HepG2 (cell line): ENCODE results near the gene AGTPBP1. TPM values are rescaled to one million over a fixed set of nuclear protein-coding genes. Genes with fewer than 3 reads are reported as not detected.

ENCODE experiments used
- ATAC-seq: fragments of 200-7000 bp; cut with Tn5 transposase; 3 replicates; pipeline ENCODE4 v1.9.1; 2020; ENCODE audit warnings: mild to moderate bottlenecking, moderate library complexity
- BruUV-seq: library from RNA; stranded (reverse); fragments of 400-500 nt; replicated peaks from 2 replicates; lab custom pipeline; 2021; lab: Mats Ljungman, UMichigan
- CTCF ChIA-PET: fragments of 300-600 bp; formaldehyde crosslinking; extraction: SDS; loops from one replicate; lab custom pipeline; 2021; ENCODE audit warnings: low total read pairs, inconsistent platforms, low intra/inter-chr PET ratio; lab: Yijun Ruan, JAX
- POLR2A ChIA-PET: fragments of 350-600 bp; sonication (Branson Sonifier 250); formaldehyde crosslinking; loops from one replicate; lab custom pipeline; 2020; ENCODE audit warnings: antibody characterized with exemption, inconsistent platforms; lab: Yijun Ruan, JAX
- DNase-seq: peaks from one replicate; pipeline ENCODE4 v3.0.0-alpha.2; 2015; ENCODE audit warnings: low spot score
- FAIRE-seq: peaks from 3 replicates; lab custom pipeline; 2011; peaks lifted over from hg19 to GRCh38; lab: Jason Lieb, UNC
- H2AFZ ChIP-seq: one replicate; pipeline ENCODE4 v1.6.1; 2011; ENCODE audit warnings: low read length, inconsistent platforms
- H3K27ac ChIP-seq: fragments of 300-600 bp; 3 replicates; pipeline ENCODE4 v1.8.0; 2011; ENCODE audit warnings: mixed run types, mild to moderate bottlenecking, mixed read lengths, low read length, inconsistent platforms; ENCODE audit not compliant: insufficient read depth; ENCODE audit errors: extremely low read length
- H3K27me3 ChIP-seq, 2 experiments: fragments of 200-600 bp in 1 of 2; 2 replicates in 1 of 2; 3 replicates in 1 of 2; pipeline versions ENCODE4 v1.6.0 to v1.8.0; 2011; ENCODE audit warnings: low read length in 2 of 2, mild to moderate bottlenecking in 2 of 2, moderate library complexity in 2 of 2, inconsistent platforms in 1 of 2; ENCODE audit not compliant: insufficient read depth in 2 of 2, control insufficient read depth in 1 of 2
- H3K36me3 ChIP-seq, 2 experiments: fragments of 200-600 bp in 1 of 2; replicated peaks in 1 of 2; 2 replicates in 1 of 2; 3 replicates in 1 of 2; pipeline versions ENCODE4 v1.5.1 to v1.8.0; 2011; ENCODE audit warnings: low read length in 2 of 2, inconsistent platforms in 1 of 2; ENCODE audit not compliant: insufficient read depth in 2 of 2, control insufficient read depth in 1 of 2
- H3K4me1 ChIP-seq: 2 replicates; pipeline ENCODE4 v1.5.1; 2012; ENCODE audit warnings: low read length, inconsistent platforms; ENCODE audit not compliant: insufficient read depth
- H3K4me2 ChIP-seq: 2 replicates; pipeline ENCODE4 v1.6.0; 2011; ENCODE audit warnings: low read depth, low read length, inconsistent platforms
- H3K4me3 ChIP-seq, 3 experiments: fragments of 200-600 bp in 1 of 3; sonication (generic), shearing (Covaris generic) in 1 of 3; replicated peaks in 1 of 3; 2 replicates each; pipeline ENCODE4 v1.5.1; 2011 to 2016; ENCODE audit warnings: low read length in 3 of 3, inconsistent platforms in 2 of 3, low read depth in 2 of 3, mild to moderate bottlenecking in 2 of 3, control low read depth in 1 of 3, mixed read lengths in 1 of 3; ENCODE audit not compliant: insufficient read depth in 1 of 3
- H3K79me2 ChIP-seq: one replicate; pipeline ENCODE4 v1.6.1; 2011; ENCODE audit warnings: low read length, inconsistent platforms; ENCODE audit not compliant: insufficient read depth
- H3K9ac ChIP-seq: 2 replicates; pipeline ENCODE4 v1.6.0; 2011; ENCODE audit warnings: mild to moderate bottlenecking, low read depth, low read length, inconsistent platforms; ENCODE audit not compliant: insufficient read depth
- H3K9me3 ChIP-seq: 2 replicates; pipeline ENCODE4 v1.5.1; 2012; ENCODE audit warnings: mild to moderate bottlenecking, low read length
- H4K20me1 ChIP-seq: 2 replicates; pipeline ENCODE4 v1.6.0; 2011; ENCODE audit warnings: inconsistent platforms, mild to moderate bottlenecking, low read length, moderate library complexity; ENCODE audit not compliant: insufficient read depth
- DPF2 ChIP-seq: sonication (generic); formaldehyde crosslinking; IDR thresholded peaks from 2 replicates; pipeline ENCODE4 v1.4.0; 2020; ENCODE audit warnings: mild to moderate bottlenecking, low read depth, missing genetic modification reagents, borderline replicate concordance
- HDAC2 ChIP-seq: sonication (generic); formaldehyde crosslinking; IDR thresholded peaks from 2 replicates; pipeline ENCODE4 v1.4.0; 2020; ENCODE audit warnings: missing genetic modification reagents
- HHEX ChIP-seq: IDR thresholded peaks from 2 replicates; pipeline ENCODE4 v1.6.1; 2016; ENCODE audit warnings: control low read depth
- ONECUT2 ChIP-seq: sonication (generic); formaldehyde crosslinking; IDR thresholded peaks from 2 replicates; pipeline ENCODE4 v1.4.0; 2020; ENCODE audit warnings: missing genetic modification reagents
- ZNF24 ChIP-seq: fragments of 450-650 bp; IDR thresholded peaks from 2 replicates; pipeline ENCODE4 v1.6.1; 2017; ENCODE audit warnings: antibody characterized with exemption, mild to moderate bottlenecking
- ZNF660 ChIP-seq: sonication (generic); formaldehyde crosslinking; IDR thresholded peaks from 2 replicates; pipeline ENCODE4 v1.5.1; 2020; ENCODE audit warnings: mild to moderate bottlenecking, low read depth, missing genetic modification reagents, borderline replicate concordance
- WGBS: methylation state at CpG from one replicate; pipeline ENCODE4 v1.1.6; 2017; ENCODE audit warnings: low lambda C conversion rate; 5-methylcytosine and 5-hydroxymethylcytosine counted together
- in situ Hi-C: cut with HindIII; loops from 2 replicates; pipeline ENCODE4 v1.10.0; 2017; ENCODE audit warnings: low pct_unique_long_range_greater_than_20kb; ENCODE audit not compliant: extremely low pct_ligation_motif_present
- intact Hi-C: fragments of 100-400 bp; cut with micrococcal nuclease; formaldehyde crosslinking; loops from one replicate; pipeline ENCODE4 v1.10.0; 2022; ENCODE audit not compliant: unreplicated experiment
- polyA plus RNA-seq, 8 experiments: library from polyadenylated mRNA; depleted of rRNA in 3 of 8; stranded (reverse) in 7 of 8; unstranded in 1 of 8; fragments of >200 nt; fragmentation: Illumina TruSeq in 4 of 8; extraction: Trizol in 4 of 8; gene quantifications; 2 replicates each; pipeline versions ENCODE4 v1.2.1 to v1.2.3, GENCODE V29; 2011 to 2016; ENCODE audit warnings: low read depth in 4 of 8, missing spikeins in 1 of 8, mixed read lengths in 1 of 8; ENCODE audit not compliant: insufficient read depth in 1 of 8
- total RNA-seq, 5 experiments: library from RNA; depleted of rRNA; stranded (reverse); fragments of >200 nt; fragmentation: Illumina TruSeq; extraction: Trizol; gene quantifications; 2 replicates each; pipeline ENCODE4 v1.2.3, GENCODE V29; 2016; ENCODE audit warnings: low read depth in 1 of 5
- TF ChIP-seq, protein P1 (sequence below): sonication (generic); formaldehyde crosslinking; IDR thresholded peaks from 2 replicates; pipeline ENCODE4 v1.5.0; 2020; ENCODE audit warnings: missing genetic modification reagents
- TF ChIP-seq, protein P2 (sequence below): sonication (generic); formaldehyde crosslinking; IDR thresholded peaks from 2 replicates; pipeline ENCODE4 v1.4.0; 2020; ENCODE audit warnings: missing genetic modification reagents

The AGTPBP1 gene
- total and polyA plus RNA-seq, 2 of the 13 experiments (the other 11 are each of a cell fraction or from before 2014, with no cell fraction given), result 9.7 to 22.3 TPM

DNA sequence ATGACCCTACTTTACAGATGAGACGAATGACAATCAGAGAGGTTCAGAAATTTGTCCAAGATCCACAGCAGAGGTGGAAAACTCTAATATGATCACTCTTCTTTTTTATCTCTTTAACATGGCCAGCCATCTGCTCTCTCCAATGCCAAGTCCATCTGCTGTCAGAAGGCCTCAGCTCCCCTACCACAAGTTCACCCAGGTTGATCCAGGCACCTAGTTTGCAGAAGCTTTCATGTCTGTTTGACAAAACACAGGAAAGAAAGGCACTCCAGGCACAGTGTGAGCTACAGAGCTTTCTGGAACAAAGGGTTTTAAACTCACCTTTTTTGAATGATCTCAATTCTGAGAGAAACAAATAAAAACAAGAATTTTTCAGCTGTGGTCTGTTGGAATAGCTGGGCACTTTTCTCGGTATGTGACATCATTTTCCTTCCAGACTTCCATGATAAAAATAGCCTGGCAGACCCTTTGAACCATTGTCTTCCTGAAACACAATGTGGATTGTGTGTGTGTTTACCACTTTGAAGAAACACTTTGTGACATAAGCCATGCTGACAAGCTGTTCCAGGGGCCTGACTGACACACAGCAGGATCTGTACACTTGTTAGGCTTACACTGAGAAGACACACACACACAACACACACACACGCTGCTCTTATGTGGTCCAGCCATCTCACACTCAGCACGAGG, 214.3 kb downstream of the AGTPBP1 start:
- in situ Hi-C loops (no loop called here), intact Hi-C loops (no loop called here)
- Histone ChIP-seq H3K4me2 (no peak overlapping the region), H3K9ac (no peak overlapping the region)
- no peak for FAIRE-seq
- TF ChIP-seq HHEX (CRISPR knock-in tag), result no peak
- TF ChIP-seq HDAC2 (CRISPR knock-in tag), result no peak
- TF ChIP-seq ZNF660 (CRISPR knock-in tag), result no peak
- TF ChIP-seq, protein P1, sequence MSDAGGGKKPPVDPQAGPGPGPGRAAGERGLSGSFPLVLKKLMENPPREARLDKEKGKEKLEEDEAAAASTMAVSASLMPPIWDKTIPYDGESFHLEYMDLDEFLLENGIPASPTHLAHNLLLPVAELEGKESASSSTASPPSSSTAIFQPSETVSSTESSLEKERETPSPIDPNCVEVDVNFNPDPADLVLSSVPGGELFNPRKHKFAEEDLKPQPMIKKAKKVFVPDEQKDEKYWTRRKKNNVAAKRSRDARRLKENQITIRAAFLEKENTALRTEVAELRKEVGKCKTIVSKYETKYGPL (CRISPR knock-in tag), result no peak
- no peak for TF ChIP-seq ZNF24
- TF ChIP-seq, protein P2, sequence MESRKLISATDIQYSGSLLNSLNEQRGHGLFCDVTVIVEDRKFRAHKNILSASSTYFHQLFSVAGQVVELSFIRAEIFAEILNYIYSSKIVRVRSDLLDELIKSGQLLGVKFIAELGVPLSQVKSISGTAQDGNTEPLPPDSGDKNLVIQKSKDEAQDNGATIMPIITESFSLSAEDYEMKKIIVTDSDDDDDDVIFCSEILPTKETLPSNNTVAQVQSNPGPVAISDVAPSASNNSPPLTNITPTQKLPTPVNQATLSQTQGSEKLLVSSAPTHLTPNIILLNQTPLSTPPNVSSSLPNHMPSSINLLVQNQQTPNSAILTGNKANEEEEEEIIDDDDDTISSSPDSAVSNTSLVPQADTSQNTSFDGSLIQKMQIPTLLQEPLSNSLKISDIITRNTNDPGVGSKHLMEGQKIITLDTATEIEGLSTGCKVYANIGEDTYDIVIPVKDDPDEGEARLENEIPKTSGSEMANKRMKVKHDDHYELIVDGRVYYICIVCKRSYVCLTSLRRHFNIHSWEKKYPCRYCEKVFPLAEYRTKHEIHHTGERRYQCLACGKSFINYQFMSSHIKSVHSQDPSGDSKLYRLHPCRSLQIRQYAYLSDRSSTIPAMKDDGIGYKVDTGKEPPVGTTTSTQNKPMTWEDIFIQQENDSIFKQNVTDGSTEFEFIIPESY (CRISPR knock-in tag), result no peak
- no peak for TF ChIP-seq DPF2 (CRISPR knock-in tag)
- TF ChIP-seq ONECUT2, result no peak
- TF ChIP-seq, all 625 proteins: peak for 0
- H3K27me3 ChIP-seq, result peaks cover 0 to 14% of the 10 kb centered on the region in 2 experiments; a peak in 4 of 5 replicates
- no peaks in the 10 kb centered on the region for H3K36me3 ChIP-seq
- no peak for ATAC-seq
- CTCF ChIA-PET, result no interaction called here
- no peaks in the 10 kb centered on the region for H3K4me1 ChIP-seq
- DNase-seq, result no peak
- POLR2A ChIA-PET, result no interaction called here
- H3K9me3 ChIP-seq, result no peaks in the 10 kb centered on the region
- H2AFZ ChIP-seq, result no peak overlapping the region
- no TSS peak for BruUV-seq
- WGBS, result 3% methylated on average over 4 of the region's 4 CpGs
- H3K27ac ChIP-seq, result no peak overlapping the region
- no peaks in the 10 kb centered on the region for H4K20me1 ChIP-seq
- no peaks in the 10 kb centered on the region for H3K79me2 ChIP-seq
- H3K4me3 ChIP-seq, result no peak overlapping the region
